Measurements from ENCODE around the gene PCDHGB4. TPM values are rescaled to one million over a fixed set of nuclear protein-coding genes. Genes with fewer than 3 reads are reported as not detected.
"Not testable (repeated sequence)": the region's sequence is repeated elsewhere in the genome, so short reads cannot be mapped to it uniquely, and the experiment has no call there.

The PCDHGB4 gene
- total RNA-seq, 4 donors from 2014 or later: 3.1 to 14.8 (median 6.0) TPM

DNA sequence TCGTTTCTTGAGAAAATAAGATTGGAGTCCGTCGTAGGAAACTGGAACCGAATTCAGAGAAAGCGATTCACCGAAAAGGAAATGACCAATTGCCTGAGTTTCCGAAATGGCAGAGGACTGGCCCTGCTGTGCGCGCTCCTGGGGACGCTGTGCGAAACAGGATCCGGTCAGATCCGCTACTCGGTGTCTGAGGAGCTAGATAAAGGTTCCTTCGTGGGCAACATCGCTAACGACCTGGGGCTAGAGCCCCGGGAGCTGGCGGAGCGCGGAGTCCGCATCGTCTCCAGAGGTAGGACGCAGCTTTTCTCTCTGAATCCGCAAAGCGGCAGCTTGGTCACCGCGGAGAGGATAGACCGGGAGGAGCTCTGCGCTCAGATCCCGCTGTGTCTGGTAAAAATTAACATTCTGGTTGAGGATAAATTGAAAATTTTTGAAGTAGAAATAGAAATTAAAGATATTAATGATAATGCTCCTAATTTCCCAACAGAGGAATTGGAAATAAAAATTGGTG, 43.5 kb upstream of the PCDHGB4 start:
- no peak overlapping the region for H3K27ac ChIP-seq
- peaks cover 0 to 99% (median 5%) of the 10 kb centered on the region in 3 donors for H3K9me3 ChIP-seq
- H3K27me3 ChIP-seq: peaks cover 55% of the 10 kb centered on the region
- peak overlapping the region in 1 of 2 donors; percentile 15 for H3K4me3 ChIP-seq
- ATAC-seq: no peak
- peaks cover 0 to 6% of the 10 kb centered on the region in 2 donors for H3K36me3 ChIP-seq
- TF ChIP-seq, protein P1, sequence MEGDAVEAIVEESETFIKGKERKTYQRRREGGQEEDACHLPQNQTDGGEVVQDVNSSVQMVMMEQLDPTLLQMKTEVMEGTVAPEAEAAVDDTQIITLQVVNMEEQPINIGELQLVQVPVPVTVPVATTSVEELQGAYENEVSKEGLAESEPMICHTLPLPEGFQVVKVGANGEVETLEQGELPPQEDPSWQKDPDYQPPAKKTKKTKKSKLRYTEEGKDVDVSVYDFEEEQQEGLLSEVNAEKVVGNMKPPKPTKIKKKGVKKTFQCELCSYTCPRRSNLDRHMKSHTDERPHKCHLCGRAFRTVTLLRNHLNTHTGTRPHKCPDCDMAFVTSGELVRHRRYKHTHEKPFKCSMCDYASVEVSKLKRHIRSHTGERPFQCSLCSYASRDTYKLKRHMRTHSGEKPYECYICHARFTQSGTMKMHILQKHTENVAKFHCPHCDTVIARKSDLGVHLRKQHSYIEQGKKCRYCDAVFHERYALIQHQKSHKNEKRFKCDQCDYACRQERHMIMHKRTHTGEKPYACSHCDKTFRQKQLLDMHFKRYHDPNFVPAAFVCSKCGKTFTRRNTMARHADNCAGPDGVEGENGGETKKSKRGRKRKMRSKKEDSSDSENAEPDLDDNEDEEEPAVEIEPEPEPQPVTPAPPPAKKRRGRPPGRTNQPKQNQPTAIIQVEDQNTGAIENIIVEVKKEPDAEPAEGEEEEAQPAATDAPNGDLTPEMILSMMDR (IDR thresholded peaks at IDR 0.05): no peak
- TF ChIP-seq POLR2AphosphoS5 (IDR thresholded peaks at IDR 0.05): no peak
- TF ChIP-seq EP300 (IDR thresholded peaks at IDR 0.05): no peak
- TF ChIP-seq POLR2A (IDR thresholded peaks at IDR 0.05): no peak
- WGBS, 2 donors (ENCODE audit: low coverage in 1 of 2): 25 to 26% methylated on average over 13 to 30 of the region's 31 CpGs
- H3K4me1 ChIP-seq: no peaks in the 10 kb centered on the region

DNA sequence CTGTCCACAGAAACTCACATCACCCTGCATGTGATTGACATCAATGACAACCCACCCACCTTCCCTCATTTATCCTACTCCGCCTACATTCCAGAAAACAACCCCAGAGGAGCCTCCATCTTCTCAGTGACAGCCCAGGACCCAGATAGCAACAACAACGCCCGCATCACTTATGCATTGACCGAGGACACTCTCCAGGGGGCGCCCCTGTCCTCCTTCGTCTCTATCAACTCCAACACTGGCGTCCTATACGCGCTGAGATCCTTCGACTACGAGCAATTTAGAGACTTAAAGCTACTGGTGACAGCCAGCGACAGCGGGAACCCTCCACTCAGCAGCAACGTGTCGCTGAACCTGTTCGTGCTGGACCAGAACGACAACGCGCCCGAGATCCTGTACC, 42.2 kb upstream of the PCDHGB4 start:
- Histone ChIP-seq H3K27ac (no peak overlapping the region), H3K36me3 (peaks cover 0 to 9% of the 10 kb centered on the region in 2 donors), H3K9me3 (peaks cover 0 to 98% (median 5%) of the 10 kb centered on the region in 3 donors), H3K4me3 (no peak overlapping the region), H3K4me1 (no peaks in the 10 kb centered on the region), H3K27me3 (peaks cover 47% of the 10 kb centered on the region)
- TF ChIP-seq, protein P1 (IDR thresholded peaks at IDR 0.05): no peak
- no peak for TF ChIP-seq POLR2A (IDR thresholded peaks at IDR 0.05)
- TF ChIP-seq EP300 (IDR thresholded peaks at IDR 0.05): no peak
- no peak for TF ChIP-seq POLR2AphosphoS5 (IDR thresholded peaks at IDR 0.05)
- no peak for ATAC-seq
- 27 to 31% methylated on average over 8 to 11 of the region's 20 CpGs for WGBS, 2 donors (ENCODE audit: low coverage in 1 of 2)

DNA sequence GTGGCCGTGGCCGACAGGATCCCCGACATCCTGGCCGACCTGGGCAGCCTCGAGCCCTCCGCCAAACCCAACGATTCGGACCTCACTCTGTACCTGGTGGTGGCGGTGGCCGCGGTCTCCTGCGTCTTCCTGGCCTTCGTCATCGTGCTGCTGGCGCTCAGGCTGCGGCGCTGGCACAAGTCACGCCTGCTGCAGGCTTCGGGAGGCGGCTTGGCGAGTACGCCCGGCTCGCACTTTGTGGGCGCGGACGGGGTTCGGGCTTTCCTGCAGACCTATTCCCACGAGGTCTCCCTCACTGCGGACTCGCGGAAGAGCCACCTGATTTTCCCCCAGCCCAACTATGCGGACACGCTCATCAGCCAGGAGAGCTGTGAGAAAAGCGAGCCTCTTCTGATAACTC, 41.5 kb upstream of the PCDHGB4 start:
- not testable (repeated sequence) for H3K27ac ChIP-seq, ATAC-seq, H3K4me1 ChIP-seq, H3K36me3 ChIP-seq, H3K4me3 ChIP-seq
- Histone ChIP-seq H3K9me3 (peaks cover 0 to 98% (median 5%) of the 10 kb centered on the region in 3 donors), H3K27me3 (peaks cover 48% of the 10 kb centered on the region)
- 14 to 60% methylated on average over 1 to 2 of the region's 35 CpGs for WGBS, 2 donors (ENCODE audit: low coverage in 1 of 2)

DNA sequence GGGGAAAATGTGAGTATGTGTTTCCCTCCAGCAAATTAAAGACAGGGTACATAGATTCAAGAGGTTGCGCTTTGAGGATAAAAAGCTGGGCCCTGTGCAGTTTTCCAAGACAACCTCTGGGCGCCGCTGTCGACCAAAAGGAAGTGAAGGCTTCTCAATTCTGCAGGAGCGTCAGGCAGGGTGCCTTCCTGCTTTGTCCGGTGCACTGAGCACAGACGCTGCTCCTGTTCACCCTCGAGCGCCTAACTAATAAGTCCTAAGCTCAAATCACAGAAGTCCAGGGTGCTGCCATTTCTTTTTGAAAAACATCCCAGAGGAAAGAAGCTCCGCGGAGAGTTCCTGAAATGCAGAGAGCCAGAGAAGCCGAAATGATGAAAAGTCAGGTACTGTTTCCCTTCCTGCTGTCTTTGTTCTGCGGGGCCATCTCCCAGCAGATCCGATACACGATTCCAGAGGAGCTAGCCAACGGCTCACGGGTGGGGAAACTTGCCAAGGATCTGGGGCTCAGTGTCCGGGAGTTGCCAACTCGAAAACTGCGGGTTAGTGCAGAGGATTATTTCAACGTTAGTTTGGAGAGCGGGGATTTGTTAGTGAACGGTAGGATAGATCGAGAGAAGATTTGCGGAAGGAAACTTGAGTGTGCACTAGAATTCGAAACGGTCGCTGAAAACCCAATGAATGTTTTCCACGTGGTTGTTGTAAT, 37.4 kb upstream of the PCDHGB4 start, which contains the start of gene PCDHGB1:
PCDHGB1 (plus strand) TSS at position 183 of the 703 bp plus-strand sequence; CDS start at position 345, 162 bp downstream.
- 17 to 29% methylated on average over 12 to 24 of the region's 29 CpGs for WGBS, 2 donors (ENCODE audit: low coverage in 1 of 2)
- Histone ChIP-seq H3K9me3 (peaks cover 0 to 96% (median 0%) of the 10 kb centered on the region in 3 donors), H3K4me1 (no peaks in the 10 kb centered on the region), H3K27ac (no peak within 1 kb of the TSS), H3K4me3 (peak within 1 kb of the TSS in 1 of 2 donors; percentile 36), H3K27me3 (peaks cover 48% of the 10 kb centered on the region), H3K36me3 (peaks cover 0 to 15% of the 10 kb centered on the region in 2 donors)
- ATAC-seq: no peak
- TF ChIP-seq EP300 (IDR thresholded peaks at IDR 0.05) (no peak), POLR2A (IDR thresholded peaks at IDR 0.05) (no peak), POLR2AphosphoS5 (IDR thresholded peaks at IDR 0.05) (no peak)
- TF ChIP-seq, protein P1 (IDR thresholded peaks at IDR 0.05): peak in 3 of 4 experiments; percentile 21 to 47 (median 34)

DNA sequence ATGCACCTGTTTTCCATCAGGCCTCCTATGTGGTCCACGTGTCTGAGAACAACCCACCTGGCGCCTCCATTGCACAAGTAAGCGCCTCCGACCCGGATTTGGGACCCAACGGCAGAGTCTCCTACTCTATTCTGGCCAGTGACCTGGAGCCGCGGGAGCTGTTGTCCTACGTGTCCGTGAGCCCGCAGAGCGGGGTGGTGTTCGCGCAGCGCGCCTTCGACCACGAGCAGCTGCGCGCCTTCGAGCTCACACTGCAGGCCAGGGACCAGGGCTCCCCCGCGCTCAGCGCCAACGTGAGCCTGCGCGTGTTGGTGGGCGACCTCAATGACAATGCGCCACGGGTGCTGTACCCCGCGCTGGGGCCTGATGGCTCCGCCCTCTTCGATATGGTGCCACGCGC, 35.9 kb upstream of the PCDHGB4 start:
- no peak overlapping the region for H3K27ac ChIP-seq
- H3K9me3 ChIP-seq: peaks cover 0 to 96% (median 0%) of the 10 kb centered on the region in 3 donors
- no peak overlapping the region for H3K4me3 ChIP-seq
- ATAC-seq: no peak
- TF ChIP-seq POLR2AphosphoS5 (IDR thresholded peaks at IDR 0.05): no peak
- no peak for TF ChIP-seq POLR2A (IDR thresholded peaks at IDR 0.05)
- TF ChIP-seq, protein P1 (IDR thresholded peaks at IDR 0.05): no peak
- TF ChIP-seq EP300 (IDR thresholded peaks at IDR 0.05): no peak
- no peaks in the 10 kb centered on the region for H3K4me1 ChIP-seq
- peaks cover 39% of the 10 kb centered on the region for H3K27me3 ChIP-seq
- 20% methylated on average over 1 of the region's 36 CpGs; no CpG with 5 or more reads in 1 of the 2 donors for WGBS, 2 donors (ENCODE audit: low coverage in 1 of 2)
- peaks cover 0 to 23% of the 10 kb centered on the region in 2 donors for H3K36me3 ChIP-seq
